HepG2 (cell line): ENCODE data around the gene ROMO1. TPM values are rescaled to one million over a fixed set of nuclear protein-coding genes. Genes with fewer than 3 reads are reported as not detected.
A peak's percentile ranks its signal among the peaks of the same experiment; 100 is the strongest.

Experiments
- ATM ChIP-seq: fragments of 450-650 bp; IDR thresholded peaks from 2 replicates; pipeline ENCODE4 v1.7.1; 2017; ENCODE audit warnings: mild to moderate bottlenecking, borderline replicate concordance
- GATAD1 ChIP-seq: IDR thresholded peaks from 2 replicates; pipeline ENCODE4 v1.6.1; 2016; ENCODE audit warnings: missing genetic modification reagents, missing compliant biosample characterization
- GATAD2A ChIP-seq: IDR thresholded peaks from 2 replicates; pipeline ENCODE4 v1.6.1; 2016
- KLF6 ChIP-seq: IDR thresholded peaks from 2 replicates; pipeline ENCODE4 v1.8.0; 2016; ENCODE audit warnings: missing biosample characterization, missing genetic modification reagents
- MEIS1 ChIP-seq: sonication (generic); formaldehyde crosslinking; IDR thresholded peaks from 2 replicates; pipeline ENCODE4 v1.9.0; 2021; ENCODE audit warnings: mild to moderate bottlenecking, missing genetic modification reagents, moderate library complexity, borderline replicate concordance
- MIER2 ChIP-seq: IDR thresholded peaks from 2 replicates; pipeline ENCODE4 v1.6.1; 2016; ENCODE audit warnings: missing biosample characterization, missing genetic modification reagents
- NBN ChIP-seq: fragments of 450-650 bp; conservative IDR thresholded peaks from 2 replicates; pipeline ENCODE4 v1.6.1; 2017
- PHF5A ChIP-seq: IDR thresholded peaks from one replicate; pipeline ENCODE4 v1.6.1; 2018; ENCODE audit warnings: low read depth, missing genetic modification reagents; ENCODE audit not compliant: unreplicated experiment
- SIX4 ChIP-seq: sonication (generic); formaldehyde crosslinking; IDR thresholded peaks from 2 replicates; pipeline ENCODE4 v1.4.0; 2020; ENCODE audit warnings: missing genetic modification reagents
- SMAD3 ChIP-seq: sonication (generic); formaldehyde crosslinking; IDR thresholded peaks from 2 replicates; pipeline ENCODE4 v1.4.0; 2020; ENCODE audit warnings: missing genetic modification reagents
- SRSF9 ChIP-seq: fragments of 200-400 bp; formaldehyde crosslinking; IDR thresholded peaks from 2 replicates; pipeline ENCODE4 v1.6.1; 2018; ENCODE audit warnings: borderline replicate concordance, mild to moderate bottlenecking, low read depth, low read length; ENCODE audit not compliant: insufficient read depth, poor library complexity, severe bottlenecking
- ZNF263 ChIP-seq: sonication (generic); formaldehyde crosslinking; IDR thresholded peaks from 2 replicates; pipeline ENCODE4 v1.4.0; 2020; ENCODE audit warnings: missing genetic modification reagents
- ZNF367 ChIP-seq: sonication (generic); formaldehyde crosslinking; IDR thresholded peaks from 2 replicates; pipeline ENCODE4 v1.4.0; 2020; ENCODE audit warnings: missing genetic modification reagents, borderline replicate concordance
- ZNF512 ChIP-seq: sonication (generic); formaldehyde crosslinking; IDR thresholded peaks from 2 replicates; pipeline ENCODE4 v1.4.0; 2020; ENCODE audit warnings: mild to moderate bottlenecking, missing genetic modification reagents
- ZNF652 ChIP-seq: IDR thresholded peaks from 2 replicates; pipeline ENCODE4 v1.6.1; 2016; ENCODE audit warnings: low read depth, borderline replicate concordance
- ZNF710 ChIP-seq: sonication (generic); formaldehyde crosslinking; IDR thresholded peaks from 2 replicates; pipeline ENCODE4 v1.5.0; 2020; ENCODE audit warnings: mild to moderate bottlenecking, missing genetic modification reagents, borderline replicate concordance
- ZNF720 ChIP-seq: sonication (generic); formaldehyde crosslinking; IDR thresholded peaks from 2 replicates; pipeline ENCODE4 v1.4.0; 2020; ENCODE audit warnings: missing genetic modification reagents
- polyA plus RNA-seq, 8 experiments: library from polyadenylated mRNA; depleted of rRNA in 3 of 8; stranded (reverse) in 7 of 8; unstranded in 1 of 8; fragments of >200 nt; fragmentation: Illumina TruSeq in 4 of 8; extraction: Trizol in 4 of 8; gene quantifications; 2 replicates each; pipeline versions ENCODE4 v1.2.1 to v1.2.3, GENCODE V29; 2011 to 2016; ENCODE audit warnings: low read depth in 4 of 8, missing spikeins in 1 of 8, mixed read lengths in 1 of 8; ENCODE audit not compliant: insufficient read depth in 1 of 8
- total RNA-seq, 5 experiments: library from RNA; depleted of rRNA; stranded (reverse); fragments of >200 nt; fragmentation: Illumina TruSeq; extraction: Trizol; gene quantifications; 2 replicates each; pipeline ENCODE4 v1.2.3, GENCODE V29; 2016; ENCODE audit warnings: low read depth in 1 of 5
- TF ChIP-seq, protein P1 (sequence below): sonication (generic); formaldehyde crosslinking; IDR thresholded peaks from 2 replicates; pipeline ENCODE4 v1.4.0; 2020; ENCODE audit warnings: missing genetic modification reagents
- TF ChIP-seq, protein P2 (sequence below): IDR thresholded peaks from 2 replicates; pipeline ENCODE4 v1.6.1; 2016

Gene ROMO1
- total and polyA plus RNA-seq, 2 of the 13 experiments (the other 11 are each of a cell fraction or from before 2014, with no cell fraction given), result 636 to 755 TPM

DNA sequence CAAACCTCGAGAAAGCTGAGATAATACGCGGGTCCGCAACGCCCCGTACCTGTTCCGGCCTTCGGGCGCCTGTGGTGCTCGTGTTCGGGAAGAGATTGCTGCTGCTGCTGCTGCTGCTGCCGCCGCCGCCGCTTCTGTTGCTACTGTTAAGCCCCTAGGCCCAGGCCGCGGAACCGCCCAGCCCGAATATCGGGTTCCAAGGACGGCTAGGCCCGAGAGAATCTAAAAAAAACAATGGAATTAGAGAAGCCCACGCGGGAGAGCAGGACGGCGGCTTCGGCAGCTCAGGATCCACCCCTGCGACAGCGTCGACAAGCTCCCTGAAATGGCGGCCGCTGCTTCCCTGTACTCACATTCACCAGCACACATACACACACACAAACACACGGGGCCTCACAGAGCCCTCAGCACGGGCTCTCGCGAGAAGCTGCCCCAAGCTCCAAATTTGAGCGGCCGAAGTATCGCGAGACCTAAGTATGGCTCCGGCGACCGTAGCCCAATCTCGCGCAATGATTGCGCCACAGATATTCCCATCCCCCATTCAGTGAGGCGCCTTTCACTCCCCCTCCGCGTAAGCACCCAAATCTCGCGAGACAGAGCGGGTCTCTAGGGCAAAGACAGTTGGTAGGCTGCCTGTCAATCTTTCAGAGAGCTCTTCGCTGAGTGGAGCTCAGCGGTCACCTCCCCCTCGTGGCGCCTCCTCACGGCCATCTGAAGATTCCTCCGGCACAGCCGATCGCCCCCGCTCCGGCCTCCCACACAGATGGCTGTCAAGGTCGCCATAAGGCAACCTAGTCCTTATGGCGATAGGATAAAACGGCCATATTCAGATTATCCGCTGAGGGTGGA is 42.9 kb downstream of the ROMO1 start, which contains the start of gene RBM39 (continued):
- TF ChIP-seq, protein P1, sequence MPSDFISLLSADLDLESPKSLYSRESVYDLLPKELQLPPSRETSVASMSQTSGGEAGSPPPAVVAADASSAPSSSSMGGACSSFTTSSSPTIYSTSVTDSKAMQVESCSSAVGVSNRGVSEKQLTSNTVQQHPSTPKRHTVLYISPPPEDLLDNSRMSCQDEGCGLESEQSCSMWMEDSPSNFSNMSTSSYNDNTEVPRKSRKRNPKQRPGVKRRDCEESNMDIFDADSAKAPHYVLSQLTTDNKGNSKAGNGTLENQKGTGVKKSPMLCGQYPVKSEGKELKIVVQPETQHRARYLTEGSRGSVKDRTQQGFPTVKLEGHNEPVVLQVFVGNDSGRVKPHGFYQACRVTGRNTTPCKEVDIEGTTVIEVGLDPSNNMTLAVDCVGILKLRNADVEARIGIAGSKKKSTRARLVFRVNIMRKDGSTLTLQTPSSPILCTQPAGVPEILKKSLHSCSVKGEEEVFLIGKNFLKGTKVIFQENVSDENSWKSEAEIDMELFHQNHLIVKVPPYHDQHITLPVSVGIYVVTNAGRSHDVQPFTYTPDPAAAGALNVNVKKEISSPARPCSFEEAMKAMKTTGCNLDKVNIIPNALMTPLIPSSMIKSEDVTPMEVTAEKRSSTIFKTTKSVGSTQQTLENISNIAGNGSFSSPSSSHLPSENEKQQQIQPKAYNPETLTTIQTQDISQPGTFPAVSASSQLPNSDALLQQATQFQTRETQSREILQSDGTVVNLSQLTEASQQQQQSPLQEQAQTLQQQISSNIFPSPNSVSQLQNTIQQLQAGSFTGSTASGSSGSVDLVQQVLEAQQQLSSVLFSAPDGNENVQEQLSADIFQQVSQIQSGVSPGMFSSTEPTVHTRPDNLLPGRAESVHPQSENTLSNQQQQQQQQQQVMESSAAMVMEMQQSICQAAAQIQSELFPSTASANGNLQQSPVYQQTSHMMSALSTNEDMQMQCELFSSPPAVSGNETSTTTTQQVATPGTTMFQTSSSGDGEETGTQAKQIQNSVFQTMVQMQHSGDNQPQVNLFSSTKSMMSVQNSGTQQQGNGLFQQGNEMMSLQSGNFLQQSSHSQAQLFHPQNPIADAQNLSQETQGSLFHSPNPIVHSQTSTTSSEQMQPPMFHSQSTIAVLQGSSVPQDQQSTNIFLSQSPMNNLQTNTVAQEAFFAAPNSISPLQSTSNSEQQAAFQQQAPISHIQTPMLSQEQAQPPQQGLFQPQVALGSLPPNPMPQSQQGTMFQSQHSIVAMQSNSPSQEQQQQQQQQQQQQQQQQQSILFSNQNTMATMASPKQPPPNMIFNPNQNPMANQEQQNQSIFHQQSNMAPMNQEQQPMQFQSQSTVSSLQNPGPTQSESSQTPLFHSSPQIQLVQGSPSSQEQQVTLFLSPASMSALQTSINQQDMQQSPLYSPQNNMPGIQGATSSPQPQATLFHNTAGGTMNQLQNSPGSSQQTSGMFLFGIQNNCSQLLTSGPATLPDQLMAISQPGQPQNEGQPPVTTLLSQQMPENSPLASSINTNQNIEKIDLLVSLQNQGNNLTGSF (CRISPR knock-in tag), result peak; percentile 97
- peak; percentile 96 for TF ChIP-seq SMAD3
- no peak for TF ChIP-seq ZNF512 (CRISPR knock-in tag)
- TF ChIP-seq GATAD2A (CRISPR knock-in tag), result peak; percentile 89
- TF ChIP-seq, protein P2, sequence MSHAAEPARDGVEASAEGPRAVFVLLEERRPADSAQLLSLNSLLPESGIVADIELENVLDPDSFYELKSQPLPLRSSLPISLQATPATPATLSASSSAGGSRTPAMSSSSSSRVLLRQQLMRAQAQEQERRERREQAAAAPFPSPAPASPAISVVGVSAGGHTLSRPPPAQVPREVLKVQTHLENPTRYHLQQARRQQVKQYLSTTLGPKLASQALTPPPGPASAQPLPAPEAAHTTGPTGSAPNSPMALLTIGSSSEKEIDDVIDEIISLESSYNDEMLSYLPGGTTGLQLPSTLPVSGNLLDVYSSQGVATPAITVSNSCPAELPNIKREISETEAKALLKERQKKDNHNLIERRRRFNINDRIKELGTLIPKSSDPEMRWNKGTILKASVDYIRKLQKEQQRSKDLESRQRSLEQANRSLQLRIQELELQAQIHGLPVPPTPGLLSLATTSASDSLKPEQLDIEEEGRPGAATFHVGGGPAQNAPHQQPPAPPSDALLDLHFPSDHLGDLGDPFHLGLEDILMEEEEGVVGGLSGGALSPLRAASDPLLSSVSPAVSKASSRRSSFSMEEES (CRISPR knock-in tag), result peak; percentile 81
- peak; percentile 99 for TF ChIP-seq KLF6
- TF ChIP-seq ZNF367 (CRISPR knock-in tag), result peak; percentile 96; the same call in 1 of the 2 replicates
- TF ChIP-seq NBN, result no peak
- TF ChIP-seq SRSF9, result no peak
- no peak; the same call in none of the 2 replicates for TF ChIP-seq ZNF263
- no peak; the same call in 1 of the 2 replicates for TF ChIP-seq ZNF710 (CRISPR knock-in tag)
- peak; percentile 77 for TF ChIP-seq MIER2
- TF ChIP-seq ZNF720, result 0 out of 2 replicates have a peak, but pooled peaks have one; percentile 71
- peak; percentile 52; the same call in 1 of the 2 replicates for TF ChIP-seq ZNF652 (CRISPR knock-in tag)
- TF ChIP-seq ATM, result no peak
- TF ChIP-seq GATAD1 (CRISPR knock-in tag), result peak; percentile 96
- TF ChIP-seq PHF5A (CRISPR knock-in tag), result peak; percentile 85
- TF ChIP-seq SIX4 (CRISPR knock-in tag), result peak; percentile 59
- TF ChIP-seq MEIS1, result peak; percentile 96
